Fibroblast of gingiva (primary cell): ENCODE measurements around the gene ASAH2.
"Not testable (repeated sequence)": the region's sequence is repeated elsewhere in the genome, so short reads cannot be mapped to it uniquely, and the experiment has no call there.

Experiments used
- DNase-seq: peaks from one replicate; pipeline ENCODE4 v3.0.0-alpha.2; 2011; ENCODE audit warnings: low read depth

ASAH2 gene

DNA sequence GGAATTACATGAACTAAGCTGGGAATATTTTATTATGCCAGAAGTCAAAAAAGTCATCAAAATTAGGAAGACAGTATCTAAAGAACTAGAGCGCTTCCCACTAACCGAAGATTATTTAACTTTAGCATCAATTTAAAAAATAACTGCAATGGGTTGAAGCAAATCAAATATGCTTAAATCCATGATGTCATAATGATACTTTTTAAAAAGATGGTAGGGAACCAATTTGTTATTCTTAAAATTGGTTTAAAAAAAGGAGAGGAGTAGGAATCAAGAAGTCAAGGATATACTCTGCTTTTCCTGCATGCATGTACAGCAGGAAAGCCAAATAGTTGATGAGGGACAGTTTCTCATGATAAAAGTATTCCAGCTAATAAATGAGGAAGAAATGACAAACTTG is 3.2 kb upstream of the ASAH2 start:
- DNase-seq = no peak

GRCh38 chr10:50250096-50250854 is 1.0 kb downstream of the ASAH2 start:
- no peak for DNase-seq

- DNase-seq = no peak
Measured at GRCh38 chr10:50248598-50248997, 2.7 kb downstream of the ASAH2 start.

GRCh38 chr10:50248062-50248461 is 3.3 kb downstream of the ASAH2 start:
- DNase-seq = no peak

GRCh38 chr10:50244201-50244600 is 7.1 kb downstream of the ASAH2 start:
- DNase-seq = no peak

DNA sequence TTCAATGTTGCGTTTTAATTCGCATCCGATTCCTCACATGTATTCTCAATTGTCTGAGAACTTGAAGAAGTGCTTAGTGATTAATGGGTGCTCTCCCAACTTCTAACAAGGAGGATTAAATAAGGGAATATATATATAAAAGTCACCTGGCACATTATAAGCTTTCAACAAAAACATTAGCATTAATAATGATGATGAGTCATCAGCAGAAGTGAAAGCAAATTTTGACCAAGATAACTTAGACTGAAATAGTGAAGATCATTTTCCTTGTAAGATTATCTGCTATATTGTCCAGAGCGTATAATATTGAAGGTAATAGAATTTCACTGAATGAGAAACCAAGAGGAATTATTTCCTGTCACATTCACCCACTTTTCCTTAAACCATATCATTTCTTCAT is 8.5 kb downstream of the ASAH2 start:
- DNase-seq = no peak

DNA sequence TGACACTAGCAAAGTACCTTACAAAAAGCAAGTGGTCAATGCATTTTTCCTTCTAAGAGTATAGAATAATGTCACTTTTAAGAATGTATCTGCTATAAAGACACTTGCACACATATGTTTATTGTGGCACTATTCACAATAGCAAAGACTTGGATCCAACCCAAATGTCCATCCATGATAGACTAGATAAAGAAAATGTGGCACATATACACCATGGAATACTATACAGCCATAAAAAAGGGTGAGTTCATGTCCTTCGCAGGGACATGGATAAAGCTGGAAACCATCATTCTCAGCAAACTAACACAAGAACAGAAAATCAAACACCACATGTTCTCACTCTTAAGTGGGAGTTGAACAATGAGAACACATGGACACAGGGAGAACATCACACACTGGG is 9.8 kb downstream of the ASAH2 start:
- not testable (repeated sequence) for DNase-seq

DNA sequence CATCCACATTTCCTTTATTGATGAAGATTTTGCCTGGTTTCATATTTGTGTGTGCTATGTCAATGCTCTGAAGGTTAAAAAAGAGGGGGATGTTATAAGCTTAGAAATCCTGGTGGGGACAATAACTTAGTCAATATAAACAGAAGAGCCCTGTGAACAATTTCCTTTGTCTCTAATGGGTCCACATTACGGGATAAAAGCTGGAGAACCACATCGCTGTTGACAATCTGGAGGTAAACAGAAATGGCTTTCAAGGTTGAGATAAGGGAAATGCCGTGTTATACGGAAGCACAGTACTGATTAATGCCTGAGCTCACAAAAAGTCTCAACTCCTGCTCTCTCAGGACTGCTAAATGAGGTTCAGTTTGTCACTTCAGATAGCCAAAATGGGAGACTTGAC is 16.8 kb downstream of the ASAH2 start:
- no peak for DNase-seq

DNA sequence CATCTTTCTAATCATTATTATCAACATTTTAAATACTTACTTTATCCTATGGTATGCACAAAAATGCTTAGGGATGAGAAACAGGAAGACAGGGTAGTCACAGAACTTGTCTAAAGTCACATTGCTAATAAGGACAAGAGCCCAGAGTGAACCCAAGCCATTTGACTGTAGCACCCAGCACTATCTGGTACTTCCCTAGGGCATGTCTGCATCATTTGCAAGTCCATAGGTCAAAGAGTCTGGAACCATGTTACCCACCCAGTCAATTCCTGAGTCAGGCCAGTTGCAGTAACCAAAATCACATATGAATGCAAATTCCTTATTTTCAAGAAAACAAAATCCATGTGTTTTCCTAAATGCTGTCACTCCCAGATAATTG is 19.1 kb downstream of the ASAH2 start:
- no peak for DNase-seq

- DNase-seq = no peak
Measured at GRCh38 chr10:50231515-50232260, 19.6 kb downstream of the ASAH2 start.

DNA sequence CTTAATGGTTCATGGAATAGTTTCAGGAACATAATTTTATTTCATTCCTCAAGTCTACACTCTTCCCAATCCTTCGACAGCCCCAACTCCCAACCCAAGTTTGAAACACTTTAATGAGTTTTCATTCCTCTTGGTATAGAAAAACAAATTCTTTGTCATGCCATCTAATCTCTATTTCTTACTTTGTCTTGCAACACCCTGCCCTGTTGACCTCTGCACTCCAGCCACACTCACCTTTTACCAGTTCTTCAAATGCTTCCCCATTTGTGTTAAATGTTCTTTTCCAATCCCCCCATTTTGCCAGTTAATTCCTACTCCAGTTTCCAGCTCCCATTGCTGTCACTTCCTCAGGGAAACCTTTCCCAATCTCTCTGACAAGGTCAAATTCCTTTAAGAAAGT is 21.9 kb downstream of the ASAH2 start:
- DNase-seq = no peak

- DNase-seq = no peak
Measured at GRCh38 chr10:50228672-50229071, 22.6 kb downstream of the ASAH2 start.

DNA sequence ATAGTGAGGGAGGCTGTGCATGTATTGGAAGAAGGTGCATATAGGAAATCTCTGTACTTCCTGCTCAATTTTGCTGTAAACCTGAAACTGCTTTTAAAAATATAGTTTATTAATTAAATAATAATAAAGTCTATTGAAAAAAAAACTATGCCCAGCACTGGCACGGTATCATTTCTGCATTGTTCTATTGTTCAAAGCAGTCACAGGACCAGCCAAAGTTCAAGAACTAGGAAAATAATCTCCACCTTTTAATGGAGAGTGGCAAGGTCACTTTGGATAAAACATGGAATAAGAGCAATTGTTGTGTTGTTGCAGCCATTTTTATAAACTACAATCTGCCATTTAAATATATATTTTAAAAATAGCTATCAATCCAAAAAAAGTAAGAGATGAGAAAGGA is 24.7 kb downstream of the ASAH2 start:
- DNase-seq = no peak

GRCh38 chr10:50224330-50224952 is 26.9 kb downstream of the ASAH2 start:
- DNase-seq = peak; percentile 49

GRCh38 chr10:50222199-50222598 is 29.1 kb downstream of the ASAH2 start:
- DNase-seq = no peak

DNA sequence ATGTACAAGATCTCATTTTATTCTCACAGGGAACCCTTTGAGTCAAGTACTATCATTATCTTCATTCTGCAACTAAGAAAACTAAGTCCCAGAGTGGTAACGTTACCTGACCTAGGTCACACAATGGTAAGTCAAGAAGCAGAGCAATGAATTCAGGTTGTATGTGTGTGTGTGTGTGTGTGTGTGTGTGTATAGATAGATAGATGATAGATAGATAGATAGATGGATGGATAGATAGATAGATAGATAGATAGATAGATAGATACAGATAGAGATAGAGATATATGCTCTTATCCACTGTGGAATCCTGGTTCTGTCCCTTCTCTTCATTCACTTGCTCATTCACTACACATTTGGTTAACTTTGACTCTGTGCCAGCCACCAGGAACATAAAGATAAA is 29.8 kb downstream of the ASAH2 start:
- no peak for DNase-seq

- no peak for DNase-seq
Measured at GRCh38 chr10:50219646-50220045, 31.7 kb downstream of the ASAH2 start.

DNA sequence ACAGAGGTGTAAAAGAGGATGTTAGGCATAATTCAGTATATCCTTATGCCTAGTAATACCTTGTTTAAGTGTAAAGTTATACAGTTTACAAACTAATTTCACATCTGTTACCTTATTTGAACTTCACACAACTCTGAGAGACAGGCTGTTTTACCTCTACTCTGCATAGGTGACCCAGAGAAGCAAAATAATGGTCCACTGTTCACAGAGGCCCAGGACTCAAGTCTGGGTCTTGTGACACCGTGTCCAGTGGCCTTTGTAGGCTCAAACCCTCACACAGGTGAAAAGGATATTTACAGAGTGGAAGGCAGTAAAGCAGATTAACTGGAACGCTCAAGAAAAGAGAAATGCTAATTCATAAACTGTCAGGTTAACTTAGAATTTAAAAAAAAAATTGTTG is 32.1 kb downstream of the ASAH2 start:
- no peak for DNase-seq

- peak; percentile 79 for DNase-seq
Measured at GRCh38 chr10:50216894-50217293, 34.4 kb downstream of the ASAH2 start.

DNA sequence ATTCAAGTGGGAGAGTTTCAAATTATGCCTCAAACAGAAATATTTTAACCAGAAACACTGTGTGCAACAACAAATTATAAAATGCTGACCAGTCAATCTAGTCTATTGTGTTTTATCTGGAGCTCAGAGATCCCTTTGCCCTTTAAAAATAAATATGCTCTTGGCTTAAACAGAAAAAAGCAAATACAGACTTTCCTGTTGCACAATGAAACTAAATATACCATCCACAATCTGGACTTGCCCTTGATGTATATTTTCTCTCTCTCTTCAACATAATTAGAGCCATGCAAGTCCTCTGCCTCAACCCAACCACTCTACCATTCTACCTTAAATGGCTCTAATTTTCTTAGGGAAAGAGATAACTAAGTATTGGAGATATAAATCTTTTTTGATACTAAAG is 34.9 kb downstream of the ASAH2 start:
- no peak for DNase-seq

DNA sequence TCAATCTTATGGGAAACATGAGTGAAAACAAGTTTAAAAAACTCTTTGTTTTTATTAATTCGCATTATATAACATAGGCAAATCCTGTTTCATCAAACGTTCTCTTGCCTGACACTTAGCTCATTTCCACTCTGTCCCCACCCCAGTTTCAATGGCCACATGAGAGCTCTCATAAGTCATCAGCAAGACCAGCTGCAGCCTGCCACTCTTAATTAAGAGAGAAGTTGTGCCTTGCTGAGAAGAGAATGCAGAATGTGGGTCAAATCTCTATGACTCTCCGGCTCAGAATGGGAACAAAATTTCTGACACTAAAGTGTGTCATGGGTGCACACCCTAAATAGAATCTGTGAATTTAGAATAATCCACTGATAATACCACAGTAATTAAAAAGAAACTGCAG is 39.6 kb downstream of the ASAH2 start:
- DNase-seq = no peak

- no peak for DNase-seq
Measured at GRCh38 chr10:50210876-50211275, 40.4 kb downstream of the ASAH2 start.
